HuH-7.5 (cell line): ENCODE results near the gene FBRSL1.

ENCODE experiments used
- DNase-seq: peaks from one replicate; pipeline ENCODE4 v3.0.0; 2011; ENCODE audit warnings: low spot score

FBRSL1 gene

DNA sequence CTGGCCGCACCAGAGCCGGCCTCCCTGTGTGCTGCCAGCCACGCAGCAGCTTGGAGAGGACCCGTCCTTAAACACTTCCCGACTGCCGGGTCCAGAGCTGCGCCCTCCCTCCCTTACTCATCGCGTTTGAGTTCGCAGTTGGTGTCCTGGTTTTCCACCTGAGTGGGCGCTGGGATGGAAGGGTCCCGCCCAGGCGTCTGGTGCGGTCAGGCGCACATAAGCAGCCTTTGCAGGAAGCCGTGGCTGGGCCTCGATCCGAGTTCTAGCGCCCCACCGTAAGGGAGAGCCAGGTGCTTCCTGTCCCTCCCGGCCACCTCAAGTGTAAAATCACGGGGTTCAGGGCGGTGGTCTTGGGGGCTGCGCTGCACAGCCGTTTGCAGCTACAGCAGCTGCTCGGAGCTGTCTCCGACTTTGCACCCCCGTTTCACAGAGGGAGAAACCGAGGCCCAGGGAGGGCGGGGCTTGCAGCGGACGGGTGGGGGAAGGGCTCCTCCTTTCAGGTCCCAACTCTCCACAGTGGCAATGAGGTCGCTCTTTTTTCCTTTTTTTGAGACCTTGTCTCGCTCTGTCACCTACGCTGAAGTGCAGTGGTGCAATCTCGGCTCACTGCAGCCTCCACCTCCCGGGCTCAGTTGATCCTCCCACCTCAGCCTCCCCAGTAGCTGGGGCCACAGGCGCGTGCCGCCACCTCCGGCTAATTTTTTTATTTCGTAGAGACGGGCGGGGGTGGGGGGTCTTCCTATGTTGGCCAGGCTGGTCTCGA, 69.1 kb downstream of the FBRSL1 start:
- DNase-seq: no peak

DNA sequence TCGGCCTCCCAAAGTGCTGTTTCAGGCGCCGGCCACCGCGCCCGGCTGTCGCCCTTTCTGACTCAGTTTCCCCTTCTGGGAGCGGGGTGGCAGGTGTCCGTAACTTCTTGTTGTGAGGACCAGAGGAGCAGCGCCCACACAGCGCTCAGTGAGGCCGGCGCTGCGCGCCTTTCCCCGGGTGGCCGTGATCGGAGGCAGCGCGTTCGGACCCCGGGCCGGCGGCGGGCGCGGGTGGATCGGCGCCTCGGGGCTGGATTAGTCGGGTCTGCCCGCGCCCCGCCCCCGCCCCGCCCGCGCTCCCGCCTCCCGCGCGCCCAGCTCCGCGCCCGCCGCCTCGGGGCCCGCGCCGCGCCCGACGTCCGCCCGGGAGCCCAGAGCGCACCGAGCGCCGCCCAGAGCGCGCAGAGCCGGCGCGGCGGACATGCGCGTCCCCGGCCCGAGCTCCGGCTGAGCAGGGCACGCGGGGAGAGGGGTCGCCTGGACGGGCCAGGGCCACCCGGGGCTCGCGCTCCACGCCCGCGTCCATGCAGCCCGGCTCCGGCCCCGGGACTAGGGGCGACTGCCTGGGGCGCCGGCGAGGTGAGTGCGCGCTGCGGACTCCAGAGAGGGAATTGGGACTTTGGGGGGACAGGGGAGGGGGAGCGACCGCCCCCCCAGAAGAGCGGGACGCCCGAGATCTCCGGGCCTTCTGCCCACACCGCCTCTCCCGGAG, 69.9 kb downstream of the FBRSL1 start:
- DNase-seq: peak; percentile 91

DNA sequence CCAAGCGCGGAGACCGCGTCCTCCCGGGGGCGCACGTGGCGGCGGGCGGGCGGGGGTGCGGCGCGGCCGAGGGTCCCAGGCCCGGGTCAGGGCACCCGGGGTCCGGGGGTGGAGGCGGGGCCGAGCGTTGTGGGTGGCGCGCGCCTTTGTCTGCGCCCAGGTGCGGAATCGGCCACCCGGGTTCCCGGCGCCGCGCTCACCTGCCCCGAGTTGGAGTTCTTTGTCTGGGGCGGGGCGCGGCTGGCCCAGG, 70.3 kb downstream of the FBRSL1 start:
- DNase-seq: peak; percentile 82

DNA sequence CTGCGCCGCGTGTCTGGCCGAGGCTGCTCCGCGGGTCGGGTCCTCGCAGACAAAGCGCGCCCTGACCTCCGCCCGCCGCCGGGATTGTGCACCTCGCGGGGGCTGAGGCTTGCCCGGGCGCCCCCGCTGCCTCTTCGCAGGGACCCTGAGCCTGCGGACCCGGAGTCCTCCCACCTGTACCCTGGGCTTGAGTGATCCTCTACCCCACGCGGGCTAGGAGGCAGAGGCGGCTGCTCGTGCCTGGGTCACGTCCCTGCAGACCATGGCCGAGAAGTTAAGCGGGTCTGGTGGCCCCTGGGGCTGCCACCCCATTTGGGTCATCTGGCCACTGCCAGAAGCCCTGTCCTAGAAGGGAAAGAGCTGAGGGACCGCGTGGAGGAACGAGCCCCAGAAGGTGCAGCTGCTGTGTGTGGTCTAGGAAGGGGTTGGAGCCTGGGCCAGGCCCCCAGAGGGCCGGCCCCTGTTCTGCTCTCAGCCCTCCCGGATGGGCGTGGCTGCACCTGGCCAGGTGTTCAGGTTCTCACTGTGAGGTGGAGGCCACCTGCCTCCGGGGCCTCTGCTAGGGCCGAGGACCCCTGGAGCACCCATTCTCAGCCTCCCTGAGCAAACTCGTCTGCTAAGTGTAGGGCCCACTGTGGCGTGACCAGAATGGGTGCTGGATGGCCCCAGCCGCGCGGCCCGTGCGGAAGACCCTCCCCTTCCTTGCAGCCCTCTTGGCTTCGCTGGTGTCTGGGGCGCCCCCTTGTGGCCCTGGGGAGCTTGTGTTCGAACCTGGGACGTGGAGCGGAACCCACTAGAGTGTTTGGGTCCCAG, 70.9 kb downstream of the FBRSL1 start:
- DNase-seq: peak; percentile 95
